Smooth muscle cell (in vitro differentiated cells): Measurements from ENCODE around the gene FHIT. TPM values are rescaled to one million over a fixed set of nuclear protein-coding genes. Genes with fewer than 3 reads are reported as not detected.

ENCODE experiments used
- DNase-seq: peaks from one replicate; lab custom pipeline; 2025; ENCODE audit not compliant: unreplicated experiment; lab: John Stamatoyannopoulos, UW
- H2AFZ ChIP-seq: fragments of 200-600 bp; sonication (generic); 2 replicates; pipeline ENCODE4 v1.6.0; 2016; ENCODE audit warnings: antibody characterized with exemption, low read depth, mild to moderate bottlenecking
- H3F3A ChIP-seq: fragments of 200-600 bp; sonication (generic); 2 replicates; pipeline ENCODE4 v1.6.0; 2017; ENCODE audit warnings: antibody characterized with exemption, low read depth
- H3K27ac ChIP-seq: fragments of 200-600 bp; sonication (generic); 2 replicates; pipeline ENCODE4 v1.5.1; 2016; ENCODE audit warnings: low read depth, mild to moderate bottlenecking
- H3K27me3 ChIP-seq: fragments of 200-600 bp; sonication (generic); 2 replicates; pipeline ENCODE4 v1.6.1; 2016; ENCODE audit warnings: low read depth, mild to moderate bottlenecking
- H3K36me3 ChIP-seq: fragments of 200-600 bp; sonication (generic); 2 replicates; pipeline ENCODE4 v1.5.1; 2016; ENCODE audit warnings: low read depth
- H3K4me1 ChIP-seq: fragments of 200-600 bp; sonication (generic); 2 replicates; pipeline ENCODE4 v1.5.1; 2016; ENCODE audit warnings: low read depth
- H3K4me2 ChIP-seq: fragments of 200-600 bp; sonication (generic); 2 replicates; pipeline ENCODE4 v1.6.0; 2016; ENCODE audit warnings: mild to moderate bottlenecking
- H3K4me3 ChIP-seq: fragments of 200-600 bp; sonication (generic); 2 replicates; pipeline ENCODE4 v1.5.1; 2016; ENCODE audit warnings: mild to moderate bottlenecking
- H3K79me2 ChIP-seq: fragments of 200-600 bp; sonication (generic); 2 replicates; pipeline ENCODE4 v1.6.0; 2016; ENCODE audit warnings: low read depth, mild to moderate bottlenecking
- H3K9ac ChIP-seq: fragments of 200-600 bp; sonication (generic); 2 replicates; pipeline ENCODE4 v1.6.0; 2016; ENCODE audit warnings: low read depth
- H3K9me3 ChIP-seq: fragments of 200-600 bp; sonication (generic); replicated peaks from 2 replicates; pipeline ENCODE4 v1.5.1; 2016; ENCODE audit warnings: low read depth
- H4K20me1 ChIP-seq: fragments of 200-600 bp; sonication (generic); 2 replicates; pipeline ENCODE4 v1.6.0; 2016; ENCODE audit warnings: low read depth
- CTCF ChIP-seq: fragments of 200-600 bp; sonication (generic); IDR thresholded peaks from 2 replicates; pipeline ENCODE4 v1.5.1; 2017; ENCODE audit warnings: borderline replicate concordance, mild to moderate bottlenecking, antibody characterized with exemption; ENCODE audit not compliant: insufficient read depth, poor library complexity, severe bottlenecking
- WGBS: methylation state at CpG from one replicate; pipeline ENCODE4 v1.1.7; 2016; ENCODE audit warnings: low lambda C conversion rate; 5-methylcytosine and 5-hydroxymethylcytosine counted together
- polyA plus RNA-seq: library from polyadenylated mRNA; unstranded; fragments of >200 nt; fragmentation: Nextera tagmentation; extraction: Ambion mirVana; gene quantifications from 2 replicates; pipeline ENCODE4 v1.2.1, GENCODE V29; 2016
- total RNA-seq: library from RNA; depleted of rRNA; stranded (reverse); fragments of >200 nt; gene quantifications from 2 replicates; pipeline ENCODE4 v1.2.3, GENCODE V29; 2014

FHIT gene
- total and polyA plus RNA-seq, 2 experiments from 2014 or later = 5.9 to 6.7 TPM

DNA sequence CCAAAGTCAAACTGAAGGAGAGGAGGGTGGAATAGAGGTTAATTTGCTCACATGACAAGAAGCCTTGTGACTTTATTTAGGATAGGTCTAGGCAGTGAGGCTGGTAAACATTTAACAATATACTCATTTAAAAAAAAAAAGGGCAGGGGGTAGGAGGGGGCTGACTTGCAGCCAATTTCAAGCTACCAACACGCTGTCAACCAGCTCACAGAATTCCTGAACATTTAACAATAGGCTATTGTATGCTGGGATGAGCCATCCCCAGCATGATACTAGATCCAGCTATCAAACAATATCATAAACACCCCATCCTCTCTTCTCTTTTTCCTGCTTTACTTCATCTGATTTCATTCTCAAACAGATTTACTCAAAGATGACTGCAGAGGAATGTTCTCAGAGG lies 1105.1 kb downstream of the FHIT start:
- Histone ChIP-seq H3K79me2 (no peaks in the 10 kb centered on the region), H3K9me3 (no peaks in the 10 kb centered on the region), H3K4me2 (no peak overlapping the region), H3K9ac (no peak overlapping the region), H3K4me3 (no peak overlapping the region), H3K36me3 (no peaks in the 10 kb centered on the region), H3K4me1 (peaks cover 17% of the 10 kb centered on the region), H3K27me3 (no peaks in the 10 kb centered on the region), H3F3A (no peaks in the 10 kb centered on the region), H4K20me1 (no peaks in the 10 kb centered on the region), H2AFZ (no peak overlapping the region), H3K27ac (no peak overlapping the region)
- no peak for TF ChIP-seq CTCF
- WGBS = 52% methylated on average over 1 of the region's 1 CpG
- DNase-seq = no peak

- DNase-seq = no peak
- Histone ChIP-seq H3K4me1 (peaks cover 17% of the 10 kb centered on the region), H3K27me3 (no peaks in the 10 kb centered on the region), H3K79me2 (no peaks in the 10 kb centered on the region), H2AFZ (no peak overlapping the region), H3K4me2 (no peak overlapping the region), H4K20me1 (no peaks in the 10 kb centered on the region), H3K9me3 (no peaks in the 10 kb centered on the region), H3K4me3 (no peak overlapping the region), H3K27ac (no peak overlapping the region), H3K36me3 (no peaks in the 10 kb centered on the region), H3F3A (no peaks in the 10 kb centered on the region), H3K9ac (no peak overlapping the region)
- no peak for TF ChIP-seq CTCF
- WGBS = 91% methylated on average over 1 of the region's 1 CpG
Observed at GRCh38 chr3:60144071-60144470, 1107.2 kb downstream of the FHIT start.

DNA sequence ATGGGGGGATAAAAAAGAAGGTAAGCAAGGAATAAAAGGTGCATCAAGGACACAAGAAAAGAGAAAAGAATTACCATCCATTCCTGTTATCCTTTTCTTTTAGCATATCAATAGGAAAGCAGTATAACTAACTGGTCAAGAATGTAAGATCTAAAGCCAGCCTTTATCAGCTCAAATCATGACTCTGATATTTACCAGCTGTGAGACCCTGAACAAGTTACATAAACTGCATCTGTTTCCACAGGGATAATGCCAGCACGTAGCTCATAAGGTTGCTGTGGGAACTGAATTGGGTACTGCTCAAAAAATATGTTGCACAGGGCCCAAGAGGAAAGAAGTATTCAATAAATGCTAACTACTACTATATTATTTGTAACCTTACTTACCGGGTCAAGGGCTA lies 1109.2 kb downstream of the FHIT start:
- Histone ChIP-seq H3K27me3 (no peaks in the 10 kb centered on the region), H3K4me1 (peaks cover 16% of the 10 kb centered on the region), H3K79me2 (no peaks in the 10 kb centered on the region), H3K36me3 (no peaks in the 10 kb centered on the region), H3K9me3 (no peaks in the 10 kb centered on the region), H3K9ac (no peak overlapping the region), H4K20me1 (no peaks in the 10 kb centered on the region), H3K4me2 (no peak overlapping the region), H3K4me3 (no peak overlapping the region), H3K27ac (no peak overlapping the region), H3F3A (no peaks in the 10 kb centered on the region), H2AFZ (no peak overlapping the region)
- no peak for DNase-seq
- TF ChIP-seq CTCF = no peak
- 62% methylated on average over 2 of the region's 2 CpGs for WGBS

DNA sequence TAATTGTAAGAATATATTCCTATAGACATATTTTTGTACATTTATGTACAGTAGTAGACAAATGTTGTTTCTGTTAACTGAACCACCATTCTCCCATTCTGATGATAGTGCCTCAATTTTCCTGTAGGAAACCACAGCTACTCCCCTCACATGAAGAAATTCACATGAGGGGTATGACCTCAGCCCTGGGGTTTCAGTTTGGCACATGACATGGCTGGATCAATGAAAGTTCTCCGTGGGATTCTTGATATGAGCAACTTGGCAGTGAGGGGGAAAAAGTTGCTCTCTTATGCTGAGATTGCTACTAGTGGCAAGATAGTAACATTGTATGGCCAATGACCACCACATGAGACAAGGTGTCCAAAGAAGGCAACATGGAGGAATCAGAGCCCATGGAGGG lies 1111.1 kb downstream of the FHIT start:
- no peaks in the 10 kb centered on the region for H3K79me2 ChIP-seq
- H3K36me3 ChIP-seq = no peaks in the 10 kb centered on the region
- H2AFZ ChIP-seq = no peak overlapping the region
- no peak overlapping the region for H3K9ac ChIP-seq
- no peaks in the 10 kb centered on the region for H3F3A ChIP-seq
- H3K4me3 ChIP-seq = no peak overlapping the region
- no peak overlapping the region for H3K27ac ChIP-seq
- no peak for TF ChIP-seq CTCF
- H3K4me2 ChIP-seq = no peak overlapping the region
- H4K20me1 ChIP-seq = no peaks in the 10 kb centered on the region
- WGBS = 94% methylated on average over 1 of the region's 1 CpG
- no peaks in the 10 kb centered on the region for H3K9me3 ChIP-seq
- no peaks in the 10 kb centered on the region for H3K27me3 ChIP-seq
- no peak for DNase-seq
- H3K4me1 ChIP-seq = no peaks in the 10 kb centered on the region
